Neuron (in vitro differentiated cells): Measurements from ENCODE around the gene CAP1.
A peak's percentile ranks its signal among the peaks of the same experiment; 100 is the strongest.
"Not testable (repeated sequence)": the region's sequence is repeated elsewhere in the genome, so short reads cannot be mapped to it uniquely, and the experiment has no call there.

Source experiments
- H2AFZ ChIP-seq: one replicate; pipeline ENCODE4 v1.6.1; 2013; ENCODE audit warnings: low read depth, mild to moderate bottlenecking, inconsistent platforms, low read length, moderate library complexity
- H3K27me3 ChIP-seq: one replicate; pipeline ENCODE4 v1.6.1; 2013; ENCODE audit warnings: low read length; ENCODE audit not compliant: insufficient read depth
- H3K36me3 ChIP-seq: one replicate; pipeline ENCODE4 v1.6.1; 2013; ENCODE audit warnings: low read length; ENCODE audit not compliant: insufficient read depth
- H3K4me1 ChIP-seq: one replicate; pipeline ENCODE4 v1.6.1; 2013; ENCODE audit warnings: low read length; ENCODE audit not compliant: insufficient read depth
- H3K4me3 ChIP-seq: 2 replicates; pipeline ENCODE4 v1.5.1; 2013; ENCODE audit warnings: mild to moderate bottlenecking, low read length, moderate library complexity
- H3K9me3 ChIP-seq: one replicate; pipeline ENCODE4 v1.6.1; 2013; ENCODE audit warnings: low read length

The CAP1 gene

GRCh38 chr1:40078512-40079333 is 38.2 kb downstream of the CAP1 start:
- H3K4me3 ChIP-seq = no peak overlapping the region
- no peaks in the 10 kb centered on the region for H3K27me3 ChIP-seq
- no peaks in the 10 kb centered on the region for H3K4me1 ChIP-seq
- no peaks in the 10 kb centered on the region for H3K9me3 ChIP-seq
- H2AFZ ChIP-seq = no peak overlapping the region
- peaks cover 68% of the 10 kb centered on the region for H3K36me3 ChIP-seq

- Histone ChIP-seq H2AFZ (no peak overlapping the region), H3K27me3 (no peaks in the 10 kb centered on the region), H3K9me3 (no peaks in the 10 kb centered on the region), H3K36me3 (peaks cover 65% of the 10 kb centered on the region), H3K4me1 (no peaks in the 10 kb centered on the region), H3K4me3 (no peak overlapping the region)
Observed at GRCh38 chr1:40079774-40080400, 39.4 kb downstream of the CAP1 start.

- Histone ChIP-seq H3K4me1 (no peaks in the 10 kb centered on the region), H2AFZ (no peak overlapping the region), H3K27me3 (no peaks in the 10 kb centered on the region), H3K9me3 (no peaks in the 10 kb centered on the region), H3K4me3 (no peak overlapping the region), H3K36me3 (peaks cover 52% of the 10 kb centered on the region)
Observed at GRCh38 chr1:40081871-40082270, 41.3 kb downstream of the CAP1 start.

DNA sequence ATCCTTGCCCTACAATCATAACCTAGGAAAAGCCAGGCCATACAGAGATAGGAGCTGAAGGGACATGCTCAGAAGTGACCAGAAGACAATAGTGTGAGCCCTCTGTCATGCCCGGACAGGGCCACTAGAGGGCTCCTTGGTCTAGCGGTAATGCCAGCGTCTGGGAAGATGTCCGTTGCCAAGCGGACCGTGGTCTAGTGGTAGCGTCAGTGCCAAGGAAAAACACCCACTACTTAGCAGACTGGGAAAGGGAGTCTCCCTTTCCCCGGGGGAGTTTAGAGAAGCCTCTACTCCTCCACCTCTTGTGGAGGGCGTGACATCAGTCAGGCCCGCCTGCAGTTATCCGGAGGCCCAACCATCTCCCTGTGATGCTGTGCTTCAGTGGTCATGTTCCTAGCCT is 44.2 kb downstream of the CAP1 start:
- H3K9me3 ChIP-seq, H2AFZ ChIP-seq, H3K4me1 ChIP-seq, H3K4me3 ChIP-seq, H3K27me3 ChIP-seq: not testable (repeated sequence)
- peaks cover 51% of the 10 kb centered on the region for H3K36me3 ChIP-seq

DNA sequence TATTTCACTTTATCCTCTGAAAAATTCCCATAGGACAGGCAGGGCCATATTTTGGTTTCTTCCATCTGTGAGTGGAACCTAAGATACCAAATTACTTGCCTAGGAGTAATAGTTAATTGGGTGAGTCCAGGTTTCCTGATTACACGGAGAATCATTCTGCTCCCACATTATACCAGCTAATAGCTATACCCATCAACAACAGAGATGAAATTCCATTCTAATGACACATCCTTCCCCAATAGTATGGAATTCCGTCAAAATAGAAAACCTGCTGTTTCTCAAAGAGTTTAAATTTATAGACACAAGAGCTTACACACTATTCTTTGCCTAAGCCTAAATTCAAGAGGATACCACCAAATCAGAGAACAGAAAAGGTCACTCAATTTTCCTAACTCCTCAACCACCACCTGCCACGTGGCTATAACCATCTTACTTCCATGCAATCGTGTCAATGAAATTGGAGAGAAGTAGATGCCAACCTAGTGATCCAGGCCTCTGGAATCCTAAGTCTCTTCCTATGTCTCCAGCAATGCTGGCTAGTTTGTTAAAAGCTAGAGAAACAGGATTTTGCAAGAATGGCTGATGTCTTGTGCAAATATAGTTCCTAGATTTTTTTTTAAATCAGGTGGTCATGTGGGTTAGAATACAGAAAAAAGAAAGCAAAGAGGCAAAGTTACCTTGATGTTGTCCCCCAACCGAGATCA is 50.3 kb downstream of the CAP1 start:
- no peaks in the 10 kb centered on the region for H3K9me3 ChIP-seq
- H2AFZ ChIP-seq = no peak overlapping the region
- H3K4me1 ChIP-seq = no peaks in the 10 kb centered on the region
- peaks cover 40% of the 10 kb centered on the region for H3K36me3 ChIP-seq
- no peak overlapping the region for H3K4me3 ChIP-seq
- no peaks in the 10 kb centered on the region for H3K27me3 ChIP-seq

- Histone ChIP-seq H3K36me3 (peaks cover 36% of the 10 kb centered on the region), H3K4me1 (no peaks in the 10 kb centered on the region), H3K4me3 (no peak overlapping the region), H3K27me3 (no peaks in the 10 kb centered on the region), H2AFZ (no peak overlapping the region), H3K9me3 (no peaks in the 10 kb centered on the region)
Observed at GRCh38 chr1:40092241-40092640, 51.7 kb downstream of the CAP1 start.

DNA sequence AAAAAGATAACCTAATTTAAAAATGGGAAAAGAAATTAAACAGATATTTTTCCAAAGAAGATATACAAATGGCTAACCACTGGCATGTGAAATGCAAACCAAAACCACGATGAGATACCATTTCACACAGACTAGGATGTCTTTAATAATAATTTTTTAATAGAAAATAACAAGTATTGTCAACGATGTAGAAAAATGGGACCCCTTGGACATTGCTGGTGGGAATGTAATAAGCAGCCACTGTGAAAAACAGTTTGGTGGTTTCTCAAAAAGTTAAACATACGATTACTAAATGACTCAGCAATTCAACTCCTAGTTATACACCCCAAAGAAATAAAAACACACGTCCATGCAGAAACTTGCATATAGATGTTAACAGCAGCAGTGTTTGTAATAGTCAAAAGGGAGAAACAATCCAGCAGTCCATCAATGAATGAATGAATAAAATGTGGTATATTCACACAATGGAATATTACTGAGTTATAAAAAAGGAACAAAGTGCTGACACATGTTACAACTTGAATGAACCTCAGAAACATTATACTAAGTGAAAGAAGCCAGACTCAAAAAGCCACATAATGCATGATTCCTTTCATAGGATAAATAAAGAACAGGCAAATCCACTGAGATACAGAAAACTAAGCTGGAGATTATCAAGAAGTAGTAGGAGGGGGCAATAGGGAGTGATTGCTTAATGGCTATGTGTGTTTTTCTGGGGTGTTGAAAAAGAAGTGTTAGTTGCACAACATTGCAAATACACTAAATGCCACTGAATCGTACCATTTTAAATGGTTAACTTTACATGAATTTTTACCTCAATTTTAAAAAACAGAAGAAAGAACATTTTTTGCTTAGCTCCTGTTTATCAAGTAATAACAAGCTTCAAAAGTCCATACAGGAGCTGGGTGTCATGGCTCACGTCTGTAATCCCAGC is 52.4 kb downstream of the CAP1 start:
- no peak overlapping the region for H3K4me3 ChIP-seq
- no peak overlapping the region for H2AFZ ChIP-seq
- peaks cover 4% of the 10 kb centered on the region for H3K4me1 ChIP-seq
- H3K36me3 ChIP-seq = peaks cover 30% of the 10 kb centered on the region
- no peaks in the 10 kb centered on the region for H3K9me3 ChIP-seq
- no peaks in the 10 kb centered on the region for H3K27me3 ChIP-seq

DNA sequence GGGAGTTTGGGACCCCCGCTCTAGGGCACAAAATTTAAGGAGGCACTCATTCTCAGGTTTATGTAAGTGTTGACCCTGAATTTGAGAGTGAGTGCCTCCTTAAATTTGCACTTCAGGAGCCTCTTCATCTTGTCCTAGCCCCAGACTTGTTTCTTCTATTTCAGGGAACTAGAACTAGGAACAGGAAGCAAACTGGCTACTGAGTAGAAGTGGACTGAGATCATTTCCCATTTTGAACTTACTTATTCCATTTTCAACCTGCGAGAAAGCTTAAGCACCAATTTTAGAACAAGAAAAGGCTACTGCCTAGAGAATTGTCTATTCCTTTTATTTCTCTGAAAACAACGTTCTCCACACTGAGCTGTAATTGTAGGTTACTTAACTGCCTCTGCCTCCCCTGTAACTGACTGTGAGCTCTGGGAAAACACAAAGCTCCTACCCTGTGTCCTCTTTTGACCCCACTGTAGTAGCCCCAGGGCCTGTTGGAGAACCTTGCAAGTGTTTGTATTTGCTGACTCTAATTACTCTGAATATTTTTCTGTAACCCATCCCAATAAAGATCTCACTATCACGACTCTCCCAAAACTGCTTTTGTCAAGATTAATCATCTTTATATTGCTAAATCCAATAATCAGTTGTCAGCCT is 54.1 kb downstream of the CAP1 start:
- H3K27me3 ChIP-seq = no peaks in the 10 kb centered on the region
- peaks cover 17% of the 10 kb centered on the region for H3K36me3 ChIP-seq
- H3K4me1 ChIP-seq = peaks cover 4% of the 10 kb centered on the region
- no peak overlapping the region for H2AFZ ChIP-seq
- H3K9me3 ChIP-seq = no peaks in the 10 kb centered on the region
- no peak overlapping the region for H3K4me3 ChIP-seq

DNA sequence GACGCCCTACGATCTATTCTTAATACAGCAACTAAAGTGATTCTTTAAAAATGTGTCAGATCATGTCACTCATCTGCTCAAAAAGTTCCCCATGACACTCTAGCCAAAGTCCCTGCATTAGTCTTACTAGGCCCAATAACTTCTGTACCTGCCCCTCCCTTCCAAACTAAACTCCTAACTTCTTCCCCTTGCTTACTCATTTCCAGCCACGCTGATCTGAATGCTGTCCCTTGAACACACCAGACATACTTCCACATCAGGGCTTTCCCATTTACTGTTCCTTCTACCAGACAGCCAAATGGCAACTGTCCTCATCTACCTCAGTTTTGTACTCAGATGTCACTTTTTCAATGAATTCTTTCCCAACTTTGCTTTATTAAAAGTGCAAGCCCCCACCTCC is 55.3 kb downstream of the CAP1 start:
- Histone ChIP-seq H3K9me3 (no peaks in the 10 kb centered on the region), H3K4me1 (peaks cover 4% of the 10 kb centered on the region), H3K36me3 (peaks cover 6% of the 10 kb centered on the region), H3K27me3 (no peaks in the 10 kb centered on the region), H3K4me3 (peak overlapping the region; percentile 60), H2AFZ (no peak overlapping the region)

GRCh38 chr1:40096646-40096976 is 56.1 kb downstream of the CAP1 start:
- H3K9me3 ChIP-seq = no peaks in the 10 kb centered on the region
- no peaks in the 10 kb centered on the region for H3K27me3 ChIP-seq
- peak overlapping the region; percentile 98 for H2AFZ ChIP-seq
- H3K4me3 ChIP-seq = peak overlapping the region; percentile 60
- H3K36me3 ChIP-seq = no peaks in the 10 kb centered on the region
- peaks cover 4% of the 10 kb centered on the region for H3K4me1 ChIP-seq

DNA sequence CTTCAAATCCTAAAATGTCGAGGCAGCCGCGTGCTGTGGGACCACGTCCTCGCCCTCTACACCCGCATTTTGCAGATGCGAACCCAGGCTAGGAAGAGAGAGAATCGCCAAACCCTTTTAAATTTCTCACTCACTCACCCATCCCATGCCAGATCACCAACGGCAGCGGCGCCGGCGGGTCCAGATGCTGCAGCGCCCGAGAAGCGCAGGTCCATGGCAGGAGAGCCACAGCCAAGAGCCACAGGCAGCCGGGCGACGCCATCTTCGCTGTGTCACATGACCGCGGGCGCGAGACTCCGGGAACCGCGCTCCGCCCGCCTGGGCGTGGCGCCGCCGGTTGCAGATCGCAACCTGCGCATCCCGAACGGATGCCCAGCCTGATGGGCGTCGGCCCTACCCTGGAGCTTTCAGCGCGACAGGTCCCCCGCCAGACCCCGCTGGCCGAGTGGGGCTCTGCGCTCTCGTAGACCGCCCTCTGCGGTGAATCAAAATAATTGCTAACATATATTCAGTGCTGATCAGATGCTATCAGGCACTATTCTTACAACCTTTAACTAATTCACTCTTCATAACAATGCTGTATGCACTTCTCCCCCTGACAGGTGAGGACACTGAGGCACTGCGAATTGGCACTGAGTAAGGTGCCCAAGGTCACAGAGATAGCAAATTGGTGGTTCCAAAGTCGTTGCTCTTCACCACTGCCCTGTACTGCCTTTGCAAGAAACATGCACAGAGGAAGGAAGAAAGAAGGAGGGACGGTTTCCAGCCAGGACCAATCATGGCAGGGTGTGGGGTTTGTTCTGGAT is 56.7 kb downstream of the CAP1 start, which contains the start of gene PPT1:
TSS of gene PPT1 (minus strand) at position 276 of the 806 bp plus-strand sequence. CDS start at position 262, 14 bp downstream.
- Histone ChIP-seq H2AFZ (peak within 1 kb of the TSS; percentile 98), H3K27me3 (no peaks in the 10 kb centered on the region), H3K4me3 (peak within 1 kb of the TSS; percentile 60), H3K36me3 (no peaks in the 10 kb centered on the region), H3K9me3 (no peaks in the 10 kb centered on the region), H3K4me1 (peaks cover 4% of the 10 kb centered on the region)

GRCh38 chr1:40102038-40102437 is 61.5 kb downstream of the CAP1 start:
- no peaks in the 10 kb centered on the region for H3K27me3 ChIP-seq
- H3K4me3 ChIP-seq = no peak overlapping the region
- H3K9me3 ChIP-seq = peaks cover 3% of the 10 kb centered on the region
- no peaks in the 10 kb centered on the region for H3K36me3 ChIP-seq
- H3K4me1 ChIP-seq = peaks cover 4% of the 10 kb centered on the region
- no peak overlapping the region for H2AFZ ChIP-seq
